Trophoblast cell (in vitro differentiated cells and primary cell): ENCODE results near the gene CACNA1B.

Source experiments
- DNase-seq, 2 donors: peaks; one replicate each; pipeline ENCODE4 v3.0.0-alpha.2; 2016
- H2AFZ ChIP-seq: 2 replicates; pipeline ENCODE4 v1.6.1; 2013; ENCODE audit warnings: low read length, moderate library complexity, mild to moderate bottlenecking; ENCODE audit not compliant: insufficient read depth, poor library complexity
- H2AK5ac ChIP-seq: 2 replicates; pipeline ENCODE4 v1.6.1; 2013; ENCODE audit warnings: mild to moderate bottlenecking, low read length
- H2BK120ac ChIP-seq: 2 replicates; pipeline ENCODE4 v1.6.1; 2013; ENCODE audit warnings: low read length, mild to moderate bottlenecking, moderate library complexity; ENCODE audit not compliant: insufficient read depth, poor library complexity
- H2BK12ac ChIP-seq: 2 replicates; pipeline ENCODE4 v1.6.1; 2013; ENCODE audit warnings: mild to moderate bottlenecking, low read length, moderate library complexity
- H2BK5ac ChIP-seq: 2 replicates; pipeline ENCODE4 v1.6.1; 2013; ENCODE audit warnings: low read length, low read depth, moderate library complexity, mild to moderate bottlenecking; ENCODE audit not compliant: poor library complexity
- H3K14ac ChIP-seq: 2 replicates; pipeline ENCODE4 v1.6.1; 2013; ENCODE audit warnings: mild to moderate bottlenecking, low read length
- H3K18ac ChIP-seq: 2 replicates; pipeline ENCODE4 v1.6.1; 2013; ENCODE audit warnings: mild to moderate bottlenecking, low read length
- H3K23ac ChIP-seq: 2 replicates; pipeline ENCODE4 v1.6.1; 2013; ENCODE audit warnings: low read length
- H3K27ac ChIP-seq: 2 replicates; pipeline ENCODE4 v1.5.1; 2013; ENCODE audit warnings: low read depth, mild to moderate bottlenecking, inconsistent platforms, low read length, moderate library complexity
- H3K27me3 ChIP-seq: 2 replicates; pipeline ENCODE4 v1.6.1; 2013; ENCODE audit warnings: inconsistent platforms, mild to moderate bottlenecking, low read length, moderate library complexity; ENCODE audit not compliant: insufficient read depth
- H3K36me3 ChIP-seq, 2 experiments: 1 replicate in 1 of 2; 2 replicates in 1 of 2; pipeline ENCODE4 v1.6.1; 2013; ENCODE audit warnings: low read length in 2 of 2, mild to moderate bottlenecking in 2 of 2, moderate library complexity in 1 of 2; ENCODE audit not compliant: insufficient read depth in 2 of 2, control insufficient read depth in 1 of 2
- H3K4ac ChIP-seq: 2 replicates; pipeline ENCODE4 v1.6.1; 2013; ENCODE audit warnings: low read depth, mild to moderate bottlenecking, low read length, moderate library complexity
- H3K4me1 ChIP-seq, 2 experiments: 1 replicate in 1 of 2; 2 replicates in 1 of 2; pipeline ENCODE4 v1.6.1; 2013; ENCODE audit warnings: low read length in 2 of 2, mild to moderate bottlenecking in 2 of 2, moderate library complexity in 1 of 2; ENCODE audit not compliant: insufficient read depth in 2 of 2, control insufficient read depth in 1 of 2
- H3K4me2 ChIP-seq: 2 replicates; pipeline ENCODE4 v1.6.1; 2013; ENCODE audit warnings: inconsistent platforms, mild to moderate bottlenecking, low read length, moderate library complexity
- H3K4me3 ChIP-seq: 2 replicates; pipeline ENCODE4 v1.5.1; 2013; ENCODE audit warnings: mild to moderate bottlenecking, low read depth, low read length, inconsistent platforms
- H3K79me1 ChIP-seq: one replicate; pipeline ENCODE4 v1.6.1; 2013; ENCODE audit warnings: low read length
- H3K79me2 ChIP-seq: 2 replicates; pipeline ENCODE4 v1.6.1; 2013; ENCODE audit warnings: low read length, mild to moderate bottlenecking; ENCODE audit not compliant: control insufficient read depth, insufficient read depth, poor library complexity
- H3K9ac ChIP-seq: 2 replicates; pipeline ENCODE4 v1.6.1; 2013; ENCODE audit warnings: mild to moderate bottlenecking, low read length
- H3K9me3 ChIP-seq: 2 replicates; pipeline ENCODE4 v1.6.1; 2013; ENCODE audit warnings: low read depth, mild to moderate bottlenecking, control low read depth, inconsistent platforms, low read length; ENCODE audit not compliant: insufficient read depth
- H4K12ac ChIP-seq: 2 replicates; pipeline ENCODE4 v1.6.1; 2013; ENCODE audit warnings: low read depth, mild to moderate bottlenecking, low read length, moderate library complexity
- H4K8ac ChIP-seq: 2 replicates; pipeline ENCODE4 v1.6.1; 2013; ENCODE audit warnings: low read depth, mild to moderate bottlenecking, low read length, moderate library complexity
- H4K91ac ChIP-seq: one replicate; pipeline ENCODE4 v1.6.1; 2013; ENCODE audit warnings: low read depth, mild to moderate bottlenecking, low read length, moderate library complexity
- WGBS: extraction: QIAGEN DNeasy Blood & Tissue Kit; methylation state at CpG from one replicate; pipeline ENCODE4 v1.1.7; 2013; ENCODE audit warnings: missing lambda C conversion rate; ENCODE audit not compliant: insufficient read length, insufficient coverage; ENCODE audit errors: extremely low coverage; 5-methylcytosine and 5-hydroxymethylcytosine counted together

CACNA1B gene

GRCh38 chr9:137920753-137921152 is 43.2 kb downstream of the CACNA1B start:
- Histone ChIP-seq H2AK5ac (no peak overlapping the region), H4K12ac (no peak overlapping the region), H2AFZ (no peak overlapping the region), H4K8ac (no peak overlapping the region), H2BK5ac (no peak overlapping the region), H3K9ac (no peak overlapping the region), H3K79me1 (no peaks in the 10 kb centered on the region), H4K91ac (no peak overlapping the region), H3K4me2 (no peak overlapping the region), H3K36me3 (no peaks in the 10 kb centered on the region), H3K27ac (no peak overlapping the region), H3K18ac (no peak overlapping the region), H3K4me1 (peaks cover 0 to 6% of the 10 kb centered on the region in 2 experiments), H3K27me3 (no peaks in the 10 kb centered on the region), H3K9me3 (peaks cover 38% of the 10 kb centered on the region), H3K14ac (no peak overlapping the region), H2BK12ac (no peak overlapping the region), H3K23ac (no peak overlapping the region), H3K4ac (no peak overlapping the region), H2BK120ac (no peak overlapping the region), H3K4me3 (no peak overlapping the region), H3K79me2 (no peaks in the 10 kb centered on the region)
- no peak for DNase-seq
- WGBS, result no CpG with 5 or more reads among the region's 4 CpGs

GRCh38 chr9:137924169-137924568 is 46.6 kb downstream of the CACNA1B start:
- Histone ChIP-seq H3K14ac (no peak overlapping the region), H3K9me3 (peaks cover 26% of the 10 kb centered on the region), H2BK5ac (no peak overlapping the region), H4K91ac (no peak overlapping the region), H2AFZ (no peak overlapping the region), H3K4me3 (no peak overlapping the region), H3K23ac (no peak overlapping the region), H3K9ac (no peak overlapping the region), H3K79me2 (no peaks in the 10 kb centered on the region), H2BK12ac (no peak overlapping the region), H3K4ac (no peak overlapping the region), H3K27ac (no peak overlapping the region), H2AK5ac (no peak overlapping the region), H3K36me3 (no peaks in the 10 kb centered on the region), H3K4me2 (no peak overlapping the region), H3K4me1 (peaks cover 0 to 2% of the 10 kb centered on the region in 2 experiments), H3K27me3 (no peaks in the 10 kb centered on the region), H2BK120ac (no peak overlapping the region), H4K8ac (no peak overlapping the region), H3K79me1 (no peaks in the 10 kb centered on the region), H4K12ac (no peak overlapping the region), H3K18ac (no peak overlapping the region)
- no CpG with 5 or more reads among the region's 2 CpGs for WGBS
- no peak for DNase-seq

- Histone ChIP-seq H3K9me3 (peaks cover 23% of the 10 kb centered on the region), H3K27me3 (no peaks in the 10 kb centered on the region), H3K23ac (no peak overlapping the region), H3K79me1 (no peaks in the 10 kb centered on the region), H3K14ac (no peak overlapping the region), H3K9ac (no peak overlapping the region), H4K91ac (no peak overlapping the region), H3K27ac (no peak overlapping the region), H2BK120ac (no peak overlapping the region), H2AFZ (no peak overlapping the region), H3K4me2 (no peak overlapping the region), H4K12ac (no peak overlapping the region), H3K4me1 (no peaks in the 10 kb centered on the region), H2BK12ac (no peak overlapping the region), H3K18ac (no peak overlapping the region), H3K36me3 (no peaks in the 10 kb centered on the region), H2AK5ac (no peak overlapping the region), H3K4me3 (no peak overlapping the region), H2BK5ac (no peak overlapping the region), H3K4ac (no peak overlapping the region), H4K8ac (no peak overlapping the region), H3K79me2 (no peaks in the 10 kb centered on the region)
- DNase-seq, result no peak
- WGBS, result no CpG with 5 or more reads among the region's 9 CpGs
Observed at GRCh38 chr9:137924761-137925369, 47.3 kb downstream of the CACNA1B start.

GRCh38 chr9:137943655-137944054 is 66.1 kb downstream of the CACNA1B start:
- no peak overlapping the region for H3K23ac ChIP-seq
- peaks cover 4% of the 10 kb centered on the region for H3K27me3 ChIP-seq
- no peak overlapping the region for H2BK120ac ChIP-seq
- H3K36me3 ChIP-seq, result peaks cover 0 to under 1% of the 10 kb centered on the region in 2 experiments
- no peak overlapping the region for H2AFZ ChIP-seq
- H3K4me1 ChIP-seq, result no peaks in the 10 kb centered on the region
- no peak overlapping the region for H4K8ac ChIP-seq
- no peak for DNase-seq
- no peak overlapping the region for H3K4me3 ChIP-seq
- no peak overlapping the region for H3K4ac ChIP-seq
- H3K27ac ChIP-seq, result no peak overlapping the region
- no peak overlapping the region for H2BK5ac ChIP-seq
- WGBS, result no CpG with 5 or more reads among the region's 5 CpGs
- H4K12ac ChIP-seq, result no peak overlapping the region
- H2AK5ac ChIP-seq, result no peak overlapping the region
- no peak overlapping the region for H3K9ac ChIP-seq
- H3K14ac ChIP-seq, result no peak overlapping the region
- H2BK12ac ChIP-seq, result no peak overlapping the region
- no peak overlapping the region for H4K91ac ChIP-seq
- no peak overlapping the region for H3K18ac ChIP-seq
- H3K4me2 ChIP-seq, result no peak overlapping the region
- H3K9me3 ChIP-seq, result peaks cover 15% of the 10 kb centered on the region
- H3K79me1 ChIP-seq, result no peaks in the 10 kb centered on the region
- H3K79me2 ChIP-seq, result no peaks in the 10 kb centered on the region
